Dermis microvascular lymphatic vessel endothelial cell (primary cell): Measurements from ENCODE around the gene ENOX1. TPM values are rescaled to one million over a fixed set of nuclear protein-coding genes. Genes with fewer than 3 reads are reported as not detected.

Experiments used
- DNase-seq, 2 donors: peaks; one replicate each; pipeline versions ENCODE4 v3.0.0 to v3.0.0-alpha.2; 2010; ENCODE audit warnings: low read depth in 2 of 2
- total RNA-seq: library from RNA; depleted of rRNA; stranded (reverse); fragments of >200 nt; gene quantifications from 2 replicates; pipeline ENCODE4 v1.2.1, GENCODE V29; 2014

ENOX1 gene
- total RNA-seq, 1 donor from 2014 or later = 1.2 TPM

GRCh38 chr13:43319617-43320444, 466.9 kb downstream of the ENOX1 start:
- no peak for DNase-seq

- DNase-seq = peak; percentile 36 to 81
Measured at GRCh38 chr13:43316946-43317353, 469.8 kb downstream of the ENOX1 start.

- DNase-seq = no peak
Measured at GRCh38 chr13:43316281-43316680, 470.5 kb downstream of the ENOX1 start.

DNA sequence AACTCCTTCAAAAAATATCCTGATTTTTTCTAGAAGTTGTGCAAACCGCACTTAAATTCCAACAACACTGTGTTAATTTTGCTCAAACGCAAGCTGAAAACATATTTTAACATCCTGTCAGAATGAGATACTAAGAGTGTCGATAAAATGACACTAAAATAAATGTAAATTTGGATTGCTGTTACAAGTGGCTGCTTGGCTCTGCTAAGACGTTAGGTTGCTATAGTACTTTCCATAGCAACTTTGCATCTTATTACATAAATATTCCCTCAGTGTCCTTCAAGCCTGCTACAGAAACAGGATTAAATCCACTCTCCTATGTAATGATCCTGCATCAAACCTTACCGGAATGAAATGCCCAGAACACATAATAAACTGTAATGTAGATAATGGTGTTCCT, 471.2 kb downstream of the ENOX1 start:
- DNase-seq = no peak

DNA sequence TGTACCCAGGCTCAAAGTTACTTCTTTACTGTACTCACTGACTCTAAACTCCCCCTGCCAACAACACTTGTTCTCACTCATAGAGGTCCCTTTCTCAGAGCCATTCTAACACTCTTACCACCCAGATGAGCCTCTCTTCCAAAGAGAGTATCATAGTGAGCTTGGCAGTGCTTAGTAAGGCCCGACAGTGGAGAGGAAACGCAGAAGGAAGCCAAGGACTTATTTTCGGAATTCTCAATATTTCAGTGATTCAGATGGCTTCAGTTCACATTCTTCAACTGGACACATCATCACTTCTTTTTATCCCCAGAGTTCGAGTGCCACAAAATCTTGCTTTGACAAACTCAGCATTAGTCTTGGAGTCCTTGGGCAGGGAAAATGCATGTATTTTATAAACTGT, 477.5 kb downstream of the ENOX1 start:
- peak in 1 of 2 donors; percentile 14 for DNase-seq

GRCh38 chr13:43307921-43308433, 478.8 kb downstream of the ENOX1 start:
- DNase-seq = peak in 1 of 2 donors; percentile 73

DNA sequence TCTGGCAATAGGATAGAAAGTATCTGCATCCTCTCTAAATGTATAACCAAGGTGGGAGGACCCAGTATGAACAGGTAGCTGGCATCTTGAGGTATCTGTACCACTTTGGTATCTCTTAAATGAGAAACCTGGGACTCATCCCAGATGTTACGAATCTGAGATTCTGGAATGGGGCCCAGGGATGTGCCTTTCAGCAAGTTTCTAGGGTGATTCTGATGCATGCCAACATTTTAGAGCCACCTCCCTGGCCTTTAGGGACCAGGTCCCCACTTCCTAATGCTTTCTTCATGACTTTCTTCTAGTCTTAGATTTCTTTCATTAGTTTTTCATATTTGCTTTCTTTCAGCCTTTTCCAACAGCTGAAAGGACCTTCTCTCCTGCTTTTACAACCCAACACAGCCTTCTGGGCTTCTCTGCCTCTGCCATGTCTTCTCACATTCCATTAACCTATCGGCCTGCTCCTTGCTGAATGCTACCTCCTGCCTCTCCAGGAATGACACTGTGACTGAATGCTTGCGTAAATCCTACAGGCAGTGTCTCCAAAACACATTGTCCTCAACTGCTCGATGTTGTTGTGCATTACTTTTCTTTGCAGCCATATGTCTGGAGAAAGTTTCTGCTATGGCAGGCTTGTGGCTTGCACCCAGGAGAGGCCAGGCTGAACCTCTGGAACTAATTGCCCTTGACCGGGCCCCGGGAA, 479.4 kb downstream of the ENOX1 start:
- no peak for DNase-seq

DNA sequence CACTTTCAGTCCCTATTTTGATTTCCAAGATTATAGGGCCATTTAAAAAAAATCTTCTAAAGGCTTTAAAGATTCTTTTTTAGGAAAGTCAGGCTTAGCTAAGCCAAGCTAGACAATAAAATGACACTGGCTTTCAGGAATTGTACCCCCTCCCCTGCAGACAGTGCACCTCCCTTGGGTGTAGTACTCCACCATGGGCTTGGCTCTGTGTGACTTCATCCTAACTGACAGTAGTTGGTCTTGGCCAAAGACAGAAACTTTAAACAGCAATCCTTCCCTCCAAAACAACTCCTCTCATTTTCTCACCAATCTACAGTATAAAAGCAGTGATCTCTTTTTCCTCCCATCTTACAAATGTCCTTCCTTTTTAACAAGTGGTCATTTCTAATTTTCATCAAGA, 480.4 kb downstream of the ENOX1 start:
- no peak for DNase-seq

- DNase-seq = peak in 1 of 2 donors; percentile 80
Measured at GRCh38 chr13:43305416-43305815, 481.4 kb downstream of the ENOX1 start.

- DNase-seq = peak in 1 of 2 donors; percentile 8
Measured at GRCh38 chr13:43304945-43305344, 481.8 kb downstream of the ENOX1 start.

DNA sequence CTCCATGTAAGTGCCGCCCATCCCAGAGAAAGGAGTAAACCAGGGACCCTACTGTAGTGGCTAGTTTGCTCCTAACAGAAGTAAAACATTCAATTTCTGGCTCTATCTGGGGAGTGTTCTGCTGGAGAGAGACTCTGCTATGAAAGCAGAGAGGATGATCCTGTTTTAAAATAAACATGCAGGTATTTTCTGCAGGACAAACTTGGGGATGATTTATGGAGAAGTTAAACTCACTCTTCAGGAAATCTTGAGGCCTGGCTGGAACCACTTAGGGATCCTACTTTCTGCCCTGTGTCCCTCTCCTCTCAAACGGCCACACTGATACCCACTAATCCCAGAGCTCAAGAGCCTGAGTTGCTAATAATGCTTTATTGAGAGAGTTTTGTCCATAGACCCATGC, 482.3 kb downstream of the ENOX1 start:
- no peak for DNase-seq

- DNase-seq = peak in 1 of 2 donors; percentile 67
Measured at GRCh38 chr13:43303033-43303729, 483.6 kb downstream of the ENOX1 start.

DNA sequence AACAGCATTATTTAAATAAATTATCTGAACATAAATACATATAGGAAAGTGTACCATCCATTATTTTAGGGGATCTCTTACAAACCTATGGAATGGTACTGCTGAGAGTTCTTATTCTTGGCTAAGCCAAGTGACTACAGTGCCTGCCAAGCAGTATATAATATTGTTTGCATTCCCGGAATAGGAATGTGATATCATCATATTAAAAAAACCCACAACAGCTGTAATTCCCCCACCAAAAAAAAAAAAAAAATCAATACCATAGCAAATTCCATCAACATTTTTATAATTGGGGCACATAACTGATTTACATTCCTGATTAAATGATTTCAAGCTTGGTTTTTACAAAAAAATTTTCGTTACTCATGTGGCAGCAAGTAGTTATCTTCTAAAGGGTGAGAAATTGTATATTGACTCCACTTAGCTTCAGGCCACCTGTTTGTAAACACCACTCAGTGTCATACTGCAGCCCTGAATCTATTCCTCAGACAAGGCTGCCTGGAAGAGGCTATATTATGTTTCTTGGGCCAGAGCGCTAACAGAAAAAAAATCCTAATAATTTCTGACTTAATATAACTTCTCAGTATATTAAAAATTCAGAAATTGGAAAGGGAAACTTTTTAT, 485.3 kb downstream of the ENOX1 start:
- no peak for DNase-seq

- DNase-seq = peak in 1 of 2 donors; percentile 10
Measured at GRCh38 chr13:43300865-43301264, 485.9 kb downstream of the ENOX1 start.

GRCh38 chr13:43299374-43299773, 487.4 kb downstream of the ENOX1 start:
- no peak for DNase-seq

- DNase-seq = peak in 1 of 2 donors; percentile 47
Measured at GRCh38 chr13:43298816-43299215, 488.0 kb downstream of the ENOX1 start.

DNA sequence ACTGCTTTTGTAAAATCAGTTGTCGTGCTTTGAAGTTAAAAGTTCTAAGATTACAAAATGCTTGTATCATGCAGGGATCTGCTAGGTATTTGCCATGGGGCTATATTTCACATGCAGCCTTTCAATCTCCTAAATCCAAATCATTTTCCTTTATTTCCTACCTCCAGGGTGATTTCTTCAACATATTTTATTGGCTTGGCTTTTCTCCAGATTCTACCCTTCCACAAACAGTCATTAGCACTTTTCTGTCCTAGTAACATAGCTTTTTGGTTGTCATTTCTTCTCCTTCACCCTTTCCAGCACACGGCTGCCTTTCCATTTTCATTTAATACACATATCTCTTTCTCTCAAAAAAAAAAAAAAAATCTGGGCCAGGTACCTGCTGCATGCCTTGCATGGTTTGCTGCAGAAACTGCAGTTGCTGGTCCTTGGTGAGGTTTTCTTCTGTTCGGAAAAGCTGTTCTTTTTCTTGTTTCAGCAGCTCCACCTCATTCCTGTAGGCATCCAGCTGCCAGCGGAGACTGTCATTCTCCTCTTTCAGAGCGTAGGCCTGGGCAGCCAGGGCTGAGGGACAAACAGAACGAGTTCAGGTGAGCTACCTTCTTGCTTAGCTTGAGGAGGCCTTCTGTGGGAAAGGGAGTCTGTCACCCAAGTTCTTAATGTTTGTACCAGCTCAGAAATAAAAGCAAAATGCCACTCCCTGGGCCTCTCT, 488.6 kb downstream of the ENOX1 start:
- DNase-seq = no peak

DNA sequence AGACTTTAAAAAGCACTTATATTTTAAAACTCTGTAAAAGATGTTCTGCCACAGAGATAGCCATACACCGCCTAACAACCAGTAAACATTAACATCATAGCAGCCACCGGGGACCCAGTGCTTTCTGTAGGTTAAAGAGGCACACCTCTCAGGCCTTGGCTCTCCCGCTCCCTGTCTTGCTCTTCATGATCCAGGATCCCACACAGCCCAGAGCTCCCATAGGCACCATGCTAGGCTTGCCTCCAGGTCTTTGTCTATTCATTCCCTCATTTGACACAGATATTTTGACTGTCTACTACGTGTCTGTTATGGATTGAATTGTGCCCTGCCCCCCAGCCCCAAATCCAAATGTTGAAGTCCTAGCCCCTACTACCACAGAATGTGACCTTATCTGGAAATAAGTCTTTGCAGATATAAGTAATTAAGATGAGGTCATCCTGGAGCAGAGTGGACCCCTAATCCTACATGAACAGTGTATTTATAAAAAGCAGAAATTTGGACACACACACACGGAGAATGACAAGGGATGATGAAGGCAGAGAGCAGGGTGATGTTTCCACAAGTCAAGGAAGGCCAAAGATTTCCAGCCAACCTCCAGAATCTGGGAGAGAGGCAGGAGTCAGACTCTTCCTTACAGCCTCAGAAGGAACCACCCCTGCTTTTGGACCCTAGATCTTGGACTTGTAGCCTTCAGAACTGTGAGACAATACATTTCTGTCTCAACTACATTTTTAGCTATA, 490.8 kb downstream of the ENOX1 start:
- DNase-seq = no peak

GRCh38 chr13:43295321-43295720, 491.5 kb downstream of the ENOX1 start:
- DNase-seq = no peak

DNA sequence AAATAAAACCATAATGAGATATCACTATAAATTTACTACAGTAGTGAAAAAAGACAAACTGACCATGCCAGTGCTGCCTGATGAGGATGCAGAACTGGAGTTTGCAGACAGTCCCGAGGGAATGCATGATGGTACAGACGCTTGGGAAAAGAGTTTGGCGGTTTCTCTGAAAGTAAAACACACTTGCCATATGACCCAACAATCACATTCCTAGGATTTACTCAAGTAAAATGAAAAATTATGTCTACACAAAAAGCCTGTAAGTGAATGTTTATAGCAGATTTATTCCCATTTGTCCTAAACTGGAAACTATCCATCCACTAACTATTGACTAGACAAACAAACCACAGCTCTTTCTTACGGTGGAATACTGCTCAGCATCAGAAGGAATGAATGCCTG, 492.4 kb downstream of the ENOX1 start:
- DNase-seq = no peak
